GM21528 (cell line): Measurements from ENCODE around the gene PIAS4.
"Not testable (repeated sequence)": the region's sequence is repeated elsewhere in the genome, so short reads cannot be mapped to it uniquely, and the experiment has no call there.

Experiments
- ATAC-seq: cut with Tn5 transposase; IDR thresholded peaks from one replicate; pipeline ENCODE4 v1.9.1; 2021; ENCODE audit warnings: mild to moderate bottlenecking, moderate library complexity; ENCODE audit not compliant: unreplicated experiment, low FRiP score

PIAS4 gene, protein sequence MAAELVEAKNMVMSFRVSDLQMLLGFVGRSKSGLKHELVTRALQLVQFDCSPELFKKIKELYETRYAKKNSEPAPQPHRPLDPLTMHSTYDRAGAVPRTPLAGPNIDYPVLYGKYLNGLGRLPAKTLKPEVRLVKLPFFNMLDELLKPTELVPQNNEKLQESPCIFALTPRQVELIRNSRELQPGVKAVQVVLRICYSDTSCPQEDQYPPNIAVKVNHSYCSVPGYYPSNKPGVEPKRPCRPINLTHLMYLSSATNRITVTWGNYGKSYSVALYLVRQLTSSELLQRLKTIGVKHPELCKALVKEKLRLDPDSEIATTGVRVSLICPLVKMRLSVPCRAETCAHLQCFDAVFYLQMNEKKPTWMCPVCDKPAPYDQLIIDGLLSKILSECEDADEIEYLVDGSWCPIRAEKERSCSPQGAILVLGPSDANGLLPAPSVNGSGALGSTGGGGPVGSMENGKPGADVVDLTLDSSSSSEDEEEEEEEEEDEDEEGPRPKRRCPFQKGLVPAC

DNA sequence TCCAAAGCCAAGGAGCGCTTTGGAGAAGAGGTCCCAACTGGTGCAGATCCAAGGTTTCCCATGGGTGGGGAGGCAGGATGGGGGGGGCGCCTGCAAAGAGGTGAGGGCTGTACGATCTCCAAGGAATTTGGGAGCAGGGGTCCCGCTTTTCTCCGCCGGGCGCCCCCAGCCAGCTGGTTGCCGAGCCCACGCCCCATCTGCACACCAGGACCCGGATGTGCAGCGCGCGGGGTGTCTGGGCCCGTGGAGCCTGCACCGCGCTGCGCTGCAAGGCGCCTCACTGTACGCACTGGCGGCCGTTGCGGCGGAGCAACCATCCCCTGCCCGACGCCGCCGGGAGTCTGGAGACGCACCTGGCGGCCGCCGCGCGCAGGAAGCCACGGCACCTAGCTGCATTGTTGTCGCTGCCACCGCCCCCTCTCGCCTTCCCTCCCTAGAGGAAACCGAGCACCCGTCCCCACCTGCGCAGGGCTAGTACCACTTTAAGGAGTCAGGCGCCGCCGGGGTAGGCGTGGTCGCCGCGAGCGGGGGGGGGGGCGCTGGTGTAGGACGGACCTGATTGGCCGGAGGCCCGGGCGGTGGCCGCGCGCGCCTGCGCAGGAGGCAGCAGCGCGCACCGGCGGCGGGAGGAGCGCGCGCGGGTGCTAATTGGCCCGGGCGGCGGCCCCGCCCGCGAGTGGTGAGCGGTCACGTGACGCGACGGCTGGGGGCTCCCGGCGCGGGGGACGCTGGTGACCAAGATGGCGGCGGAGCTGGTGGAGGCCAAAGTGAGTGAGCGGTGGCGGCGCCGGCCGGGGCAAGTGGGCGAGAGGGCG lies at the start of gene PIAS4:
TSS of gene PIAS4 (plus strand) at position 716 of the 815 bp plus-strand sequence. CDS start at position 741, 25 bp downstream.
- peak; percentile 70 for ATAC-seq

DNA sequence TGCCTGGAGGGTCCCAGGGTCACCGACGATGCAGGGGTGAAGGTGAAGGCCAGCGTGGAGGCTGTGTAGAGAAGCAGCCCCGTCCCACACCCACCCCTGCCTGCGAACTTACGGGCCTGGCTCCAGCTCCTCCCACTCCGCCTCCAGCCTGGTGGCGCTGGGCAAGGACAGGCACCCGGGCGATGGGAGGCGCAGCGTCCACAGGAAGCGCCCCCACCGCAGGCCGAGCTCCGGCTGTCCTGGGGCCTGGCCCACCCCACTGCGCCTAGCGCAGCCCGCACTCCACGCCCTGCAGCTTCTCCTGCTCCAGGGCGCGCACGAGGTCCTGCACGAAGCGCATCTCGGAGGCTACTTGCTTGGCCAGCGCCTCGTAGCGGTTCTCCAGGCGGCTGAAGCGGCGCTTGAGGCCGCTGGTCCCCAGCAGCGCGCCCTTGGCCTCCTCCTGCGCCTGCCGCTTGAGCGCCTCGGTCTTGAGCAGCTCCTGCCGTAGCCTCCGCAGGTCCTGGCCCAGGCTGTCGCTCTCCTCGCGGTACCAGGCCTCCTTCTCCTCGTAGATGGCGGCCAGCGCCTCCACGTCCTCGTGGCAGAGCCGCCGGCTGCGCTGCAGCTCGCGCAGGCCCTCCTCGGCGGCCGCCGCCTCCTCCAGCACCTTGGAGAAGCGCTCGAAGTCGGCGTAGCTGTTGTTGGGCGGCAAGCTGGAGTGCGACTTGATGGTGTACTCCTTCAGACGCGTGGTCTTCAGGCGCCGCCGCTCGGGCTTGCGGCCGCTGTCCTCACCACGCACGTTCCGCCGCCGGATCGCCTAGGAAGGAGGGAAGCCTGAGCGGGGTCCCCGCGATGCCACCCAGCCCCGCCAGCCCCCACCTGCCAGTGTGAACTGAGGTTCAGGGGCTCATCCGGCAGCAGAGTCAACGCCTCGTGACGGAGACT lies 48.4 kb upstream of the PIAS4 start:
- no peak for ATAC-seq

DNA sequence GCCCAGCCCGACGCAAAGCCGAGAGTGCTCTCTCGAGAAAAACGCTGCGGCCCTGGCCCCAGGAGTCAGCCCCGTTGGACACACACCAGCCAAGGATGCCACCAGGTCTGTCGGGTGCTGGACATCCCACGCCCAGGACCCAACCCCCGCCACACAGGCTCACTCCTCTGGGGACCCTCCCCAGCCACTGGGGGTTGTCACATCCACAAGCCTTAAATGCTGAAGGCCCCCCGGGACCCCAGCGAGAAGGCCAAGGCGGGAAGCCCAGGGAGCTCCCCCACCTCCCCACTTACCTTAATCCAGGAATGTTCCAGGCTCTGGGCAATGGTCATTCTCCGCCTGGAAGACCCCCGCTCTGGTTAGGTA lies 47.8 kb upstream of the PIAS4 start:
- ATAC-seq: no peak

DNA sequence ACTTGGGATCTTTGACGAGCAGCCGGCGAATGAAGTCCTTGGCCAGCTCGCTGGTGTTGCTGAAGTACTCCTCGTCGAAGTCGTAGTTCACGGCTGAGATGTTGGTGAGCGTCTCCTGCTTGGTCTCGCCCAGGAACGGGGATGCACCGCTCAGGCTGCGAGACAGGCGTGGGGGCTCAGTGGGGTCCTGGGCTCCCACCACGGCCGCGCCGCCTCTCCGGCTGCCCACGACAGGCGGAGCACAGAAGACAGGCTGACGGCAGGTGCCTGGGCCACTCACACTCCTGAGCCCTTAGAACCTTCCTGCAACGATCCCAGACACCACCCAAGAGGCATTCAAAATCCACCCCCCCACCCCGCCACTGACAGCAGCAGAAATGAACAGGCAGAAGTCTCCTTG lies 46.5 kb upstream of the PIAS4 start:
- no peak for ATAC-seq

DNA sequence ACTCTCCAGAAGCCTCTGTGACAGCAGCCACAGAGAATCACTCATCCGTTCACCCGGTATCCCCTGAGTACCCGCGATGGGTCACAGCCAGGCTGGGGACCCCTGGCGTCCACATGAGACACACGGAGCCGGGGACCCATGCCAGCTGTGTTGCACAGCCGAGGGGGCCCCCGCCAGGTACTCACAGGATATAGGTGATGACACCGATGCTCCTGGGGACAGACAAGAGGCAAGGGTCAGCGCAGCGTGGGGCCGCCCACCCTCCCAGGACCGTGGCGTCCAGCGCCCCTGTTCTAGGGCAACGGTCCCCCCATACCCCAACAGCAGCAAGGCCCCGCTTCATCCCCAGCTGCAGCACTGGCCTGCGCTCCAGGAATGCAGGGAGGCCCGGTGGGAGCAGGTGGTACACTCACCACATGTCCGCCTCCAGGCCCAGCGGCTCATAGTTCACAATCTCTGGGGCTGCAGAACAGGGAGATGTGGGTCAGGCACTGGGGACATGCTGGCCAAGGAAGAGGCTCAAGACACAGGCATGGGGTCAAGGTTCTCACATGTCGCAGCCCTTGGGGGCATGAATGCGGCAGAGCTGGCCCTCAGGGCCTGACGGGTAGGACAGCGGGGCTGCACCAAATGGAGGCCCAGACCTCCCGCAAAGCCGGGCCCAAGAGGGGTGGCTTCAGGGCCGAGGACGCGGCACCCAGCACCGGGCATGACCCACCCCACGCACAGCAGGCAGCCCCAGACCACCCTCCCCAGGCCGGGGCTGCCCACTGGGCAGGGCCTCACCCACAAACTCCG lies 43.9 kb upstream of the PIAS4 start:
- ATAC-seq: no peak

DNA sequence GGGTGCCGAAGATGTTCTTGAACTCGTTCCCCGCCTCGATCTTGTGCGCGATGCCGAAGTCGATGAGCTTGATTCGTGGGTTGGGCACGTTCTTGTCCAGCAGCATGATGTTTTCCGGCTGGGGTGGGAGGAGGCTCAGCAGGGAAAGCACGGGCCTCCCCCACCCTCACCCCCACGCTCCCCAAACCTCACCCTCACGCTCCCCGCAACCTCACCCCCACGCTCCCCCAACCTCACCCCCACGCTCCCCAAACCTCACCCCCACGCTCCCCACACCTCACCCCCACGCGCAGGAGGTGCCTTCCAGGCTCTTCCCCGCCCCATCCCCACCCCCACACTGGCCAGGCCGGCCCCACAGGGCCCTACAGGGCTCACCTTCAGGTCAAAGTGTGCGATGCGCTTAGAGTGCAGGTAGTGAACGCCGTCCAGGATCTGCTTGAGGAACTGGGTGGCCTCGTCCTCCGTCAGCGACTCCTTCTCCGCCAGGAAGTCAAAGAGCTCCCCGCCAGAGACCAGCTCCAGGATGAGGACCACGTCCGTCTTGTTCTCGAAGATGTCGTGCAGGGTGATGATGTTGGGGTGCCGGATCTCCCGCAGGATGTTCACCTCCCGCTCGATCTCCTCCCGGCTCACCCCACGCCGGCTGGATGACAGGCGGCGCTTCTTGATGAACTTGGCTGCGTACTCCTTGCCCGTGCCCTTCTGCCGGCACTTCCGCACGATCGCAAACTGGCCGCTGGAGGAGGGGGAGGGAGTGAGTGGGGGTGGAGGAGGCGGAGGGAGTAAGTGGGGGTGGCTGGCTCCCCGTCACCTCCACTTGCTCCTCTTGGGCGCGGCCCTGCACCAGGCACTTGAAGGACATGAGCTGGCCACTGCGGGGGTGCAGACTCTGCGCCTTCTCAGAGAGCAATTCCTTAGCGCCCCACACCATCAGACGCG lies 43.0 kb upstream of the PIAS4 start:
- no peak for ATAC-seq

DNA sequence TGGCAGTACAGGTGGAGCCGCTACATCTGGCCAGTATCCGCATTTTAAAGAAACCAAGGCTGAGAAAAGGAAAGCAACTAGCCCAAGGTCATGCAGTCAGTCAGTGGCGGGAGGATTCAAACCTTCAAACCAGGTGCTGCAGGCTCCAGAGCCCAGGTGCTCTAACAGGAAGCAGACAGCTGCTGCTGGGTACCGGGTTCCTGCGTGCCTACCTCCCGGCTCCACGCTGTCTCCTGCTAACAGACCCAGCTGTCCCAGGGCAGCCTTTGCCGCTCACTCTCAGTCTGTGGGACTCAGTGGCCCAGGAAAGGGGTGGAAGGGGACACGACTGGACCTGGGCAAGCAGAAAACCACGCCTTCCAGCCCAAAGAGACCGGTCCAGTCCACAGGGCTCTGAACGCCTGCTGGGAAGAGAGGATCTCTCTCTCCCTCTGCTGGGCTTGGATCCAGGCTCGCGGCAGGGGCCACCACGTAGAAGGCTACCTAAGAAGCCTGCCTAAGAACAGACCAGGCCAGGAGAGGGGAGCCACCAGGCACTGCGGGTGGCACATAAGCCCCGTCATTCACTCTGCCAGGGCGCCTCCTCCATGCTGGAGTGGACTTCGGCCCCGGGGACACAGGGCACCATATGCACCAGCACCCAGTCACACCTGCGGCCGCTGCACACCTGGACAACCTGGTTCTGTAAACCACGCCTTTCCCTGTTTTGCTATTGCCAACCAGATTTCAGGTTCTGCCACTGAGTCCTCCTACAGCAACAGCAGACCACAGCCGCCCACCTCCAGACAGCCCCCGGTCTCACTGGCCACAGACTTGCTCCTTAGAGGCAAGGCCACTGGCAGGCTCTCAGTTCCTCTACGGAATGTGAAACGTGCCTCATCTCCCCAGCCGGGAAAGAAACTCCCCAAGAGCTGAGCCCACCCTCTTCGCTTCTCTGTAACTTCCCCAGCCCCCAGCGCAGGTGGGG lies 41.2 kb upstream of the PIAS4 start:
- no peak for ATAC-seq

DNA sequence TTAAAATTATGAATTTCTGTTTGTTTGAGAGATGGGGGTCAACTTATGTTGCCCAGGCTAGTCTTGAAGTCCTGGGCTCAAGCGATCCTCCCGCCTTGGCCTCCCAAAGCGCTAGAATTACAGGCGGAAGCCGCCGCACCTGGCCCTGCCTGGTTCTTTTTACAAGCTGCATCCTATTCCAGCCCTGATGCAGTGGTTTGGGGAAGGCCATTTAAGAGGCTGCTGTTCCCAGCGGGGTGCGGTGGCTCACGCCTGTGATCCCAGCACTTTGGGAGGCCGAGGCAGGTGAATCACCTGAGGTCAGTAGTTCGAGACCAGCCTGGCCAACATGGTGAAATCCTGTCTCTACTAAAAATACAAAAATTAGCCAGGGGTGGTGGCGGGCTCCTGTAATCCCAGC lies 39.6 kb upstream of the PIAS4 start:
- ATAC-seq: not testable (repeated sequence)

DNA sequence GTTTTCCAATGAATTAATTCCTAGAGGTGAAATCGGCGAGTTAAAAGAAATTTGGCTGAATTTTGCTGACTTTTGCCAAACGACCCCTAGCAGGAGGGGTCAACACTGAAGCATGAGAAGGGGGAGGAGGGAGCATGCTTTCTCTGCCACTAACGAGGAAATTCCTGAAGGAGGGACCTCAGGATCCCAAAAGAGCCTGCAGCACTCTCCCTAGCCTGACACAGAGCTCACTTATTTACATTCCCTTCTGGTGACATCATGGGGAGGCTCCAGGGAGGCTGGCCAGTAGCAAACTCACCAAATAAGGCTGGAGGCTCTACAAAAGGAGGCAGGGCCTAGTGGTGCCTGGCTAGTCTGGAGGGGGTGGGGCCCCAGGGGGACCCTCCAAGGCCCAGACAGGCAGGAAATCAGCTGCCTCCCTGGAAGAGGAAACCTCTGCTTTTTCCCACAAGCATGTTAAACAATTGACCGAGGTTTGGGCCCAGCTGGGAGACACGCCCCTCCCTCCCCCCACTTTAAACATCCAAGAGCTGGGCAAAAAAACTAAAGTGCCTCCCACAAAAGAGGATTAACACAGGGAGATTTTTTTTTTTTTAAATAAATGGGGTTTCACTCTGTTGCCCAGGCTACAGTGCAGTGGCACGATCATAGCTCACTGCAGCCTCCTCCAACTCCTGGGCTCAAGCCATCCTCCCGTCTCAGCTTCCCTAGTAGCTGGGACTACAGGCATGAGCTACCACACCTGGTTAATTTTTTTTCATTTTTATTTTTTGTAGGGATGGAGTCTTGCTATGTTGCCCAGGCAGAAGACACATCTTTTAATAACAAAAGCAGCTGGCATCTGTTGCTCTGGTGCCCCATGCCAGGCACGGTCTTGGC lies 38.7 kb upstream of the PIAS4 start:
- no peak for ATAC-seq

DNA sequence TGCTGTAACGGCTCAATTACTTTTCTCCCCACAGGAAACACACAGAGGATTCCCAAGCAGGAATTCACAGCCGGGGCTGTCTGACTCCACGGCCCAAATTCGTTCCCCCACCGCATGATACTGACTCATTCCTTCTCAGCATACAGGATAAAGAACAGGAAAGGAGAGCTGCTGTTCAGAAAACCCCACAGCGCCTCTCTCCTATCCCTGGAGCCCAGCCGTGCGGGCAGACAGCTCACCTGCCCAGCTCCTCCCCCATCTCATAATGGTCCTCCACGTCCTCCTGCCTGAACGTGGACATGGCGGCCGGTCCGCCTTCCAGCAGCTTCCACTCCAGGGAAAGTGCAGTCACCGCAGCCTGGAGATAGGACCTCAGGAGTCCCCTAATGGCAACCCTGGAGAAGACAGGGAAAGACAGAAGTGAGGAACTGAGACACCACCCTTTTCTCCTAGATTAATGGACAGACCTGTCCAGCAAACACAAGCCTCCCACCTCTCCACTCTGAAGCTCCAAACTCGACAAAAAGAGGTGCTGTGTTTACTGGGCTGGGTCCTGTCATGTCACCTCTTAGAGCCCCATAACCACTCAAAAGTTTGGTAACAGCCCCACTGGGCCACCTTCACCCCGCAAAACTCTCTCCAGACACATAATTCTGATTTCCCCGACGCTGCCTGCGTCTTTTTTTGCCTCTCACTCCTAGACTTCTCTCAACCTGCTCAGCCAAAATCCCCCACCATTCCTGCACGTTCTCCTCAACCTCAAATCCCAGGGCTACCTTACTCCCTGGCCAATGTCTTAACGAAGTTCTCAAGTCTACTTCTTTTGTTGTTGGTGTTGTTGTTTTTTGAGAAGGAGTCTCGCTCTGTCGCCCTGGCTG lies 37.9 kb upstream of the PIAS4 start:
- no peak for ATAC-seq

DNA sequence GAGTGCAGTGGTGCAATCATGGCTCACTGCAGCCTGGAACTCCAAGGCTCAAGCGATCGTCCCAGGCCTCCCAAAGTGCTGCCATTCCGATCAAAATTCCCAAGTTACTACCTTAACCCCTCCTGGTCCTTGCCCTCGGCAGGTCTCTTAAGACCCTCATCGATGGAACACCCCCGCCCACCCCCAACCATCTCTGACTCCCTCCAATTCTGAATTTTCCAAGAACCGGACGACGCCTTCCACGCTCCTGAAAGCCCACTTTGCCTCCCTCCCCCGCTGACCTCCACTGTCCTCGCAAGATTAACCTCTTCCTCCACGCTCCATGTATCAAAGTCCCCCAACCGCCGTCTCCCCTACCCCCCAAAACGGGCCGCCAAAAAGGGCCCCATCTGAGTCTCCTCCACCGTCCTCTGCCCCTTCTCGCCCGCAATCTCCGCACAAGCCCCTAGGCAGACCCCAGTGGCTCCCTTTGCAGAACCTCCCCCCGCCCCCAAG lies 37.2 kb upstream of the PIAS4 start:
- ATAC-seq: no peak

DNA sequence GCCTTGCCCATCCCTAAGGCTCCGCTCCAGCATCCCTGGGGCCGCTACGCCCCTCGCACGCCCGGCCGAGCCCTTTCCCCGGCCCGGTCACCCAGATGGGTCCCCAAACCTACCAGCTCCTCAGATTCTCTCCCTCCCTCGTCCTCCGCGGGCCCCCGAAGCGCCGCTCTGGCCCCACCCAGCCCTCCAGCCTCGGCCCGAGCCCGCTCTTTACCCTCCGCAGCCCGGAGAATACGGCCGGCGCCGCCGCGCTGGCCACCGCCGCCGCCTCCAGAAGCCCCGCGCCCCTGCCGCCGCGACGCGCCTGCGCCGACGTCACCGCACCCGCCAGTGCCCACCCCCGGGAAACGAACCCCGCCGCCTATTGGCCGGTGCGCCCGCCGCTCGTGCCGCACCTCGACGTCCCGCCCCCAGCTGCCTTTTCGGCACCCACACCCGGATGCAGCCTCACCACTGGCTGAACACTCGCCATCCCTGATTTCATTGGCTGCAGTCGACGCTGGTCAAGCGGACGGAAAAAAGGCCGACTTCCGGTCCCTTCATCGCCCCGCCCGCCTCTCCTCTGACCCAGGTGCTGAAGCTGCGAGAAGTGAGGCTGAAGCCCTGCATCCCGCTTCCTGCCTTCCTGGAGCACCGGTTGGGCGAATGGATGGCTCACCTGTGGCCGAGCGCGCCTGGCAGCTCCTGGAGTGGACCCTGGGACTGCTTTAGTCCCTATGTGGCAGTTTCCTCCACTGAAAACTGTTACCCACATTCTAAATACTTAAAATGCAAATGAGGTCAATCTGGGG lies 36.5 kb upstream of the PIAS4 start, which contains the start of gene DAPK3:
TSS of gene DAPK3 (minus strand) at position 292 of the 791 bp plus-strand sequence. CDS start 1,364 bp downstream, outside the sequence.
- ATAC-seq: peak; percentile 89

DNA sequence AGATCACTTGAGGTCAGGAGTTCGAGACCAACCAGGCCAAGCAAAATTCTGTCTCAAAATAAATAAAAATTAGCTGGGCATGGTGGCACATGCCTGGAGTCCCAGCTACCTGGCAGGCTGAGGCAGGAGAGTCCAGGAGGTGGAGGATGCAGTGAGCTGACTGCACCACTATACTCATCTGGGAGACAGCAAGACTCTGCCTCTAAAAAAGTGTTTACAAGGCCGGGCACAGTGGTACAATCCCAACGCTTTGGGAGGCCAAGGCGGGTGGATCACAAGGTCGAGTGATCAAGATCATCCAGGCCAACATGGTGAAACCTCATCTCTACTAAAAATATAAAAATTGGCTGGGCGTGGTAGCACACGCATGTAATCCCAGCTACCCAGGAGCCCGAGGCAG lies 32.4 kb upstream of the PIAS4 start:
- ATAC-seq: no peak

DNA sequence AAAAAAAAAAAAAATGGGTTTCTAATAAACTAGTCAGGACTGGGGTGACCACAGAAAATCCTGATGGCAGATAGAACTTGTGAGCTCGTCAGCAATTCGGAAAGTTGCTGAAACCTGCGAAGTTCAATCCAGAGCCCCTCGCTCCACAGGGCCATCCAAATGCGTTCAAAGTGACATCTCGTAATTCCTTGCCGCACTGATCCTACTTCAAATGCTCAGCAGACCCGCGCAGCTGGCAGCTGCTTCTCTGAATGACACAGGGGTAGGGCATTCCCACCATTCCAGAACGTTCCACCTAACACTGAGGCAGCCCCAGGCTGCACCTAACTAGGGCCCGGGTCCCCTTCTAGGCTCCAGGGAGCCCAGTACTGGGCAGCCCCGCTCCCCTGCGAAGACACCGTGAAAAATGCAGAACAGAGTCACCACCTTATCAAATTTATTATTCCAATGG lies 31.9 kb upstream of the PIAS4 start:
- ATAC-seq: no peak
